HCT116 (cell line): ENCODE results near the gene HSCB. TPM values are rescaled to one million over a fixed set of nuclear protein-coding genes. Genes with fewer than 3 reads are reported as not detected.

Source experiments
- ATAC-seq: fragments of 200-7000 bp; cut with Tn5 transposase; 2 replicates; pipeline ENCODE4 v1.9.1; 2020; ENCODE audit warnings: mild to moderate bottlenecking, moderate library complexity
- BruUV-seq: library from RNA; stranded (reverse); fragments of 400-500 nt; replicated peaks from 2 replicates; lab custom pipeline; 2021; lab: Mats Ljungman, UMichigan
- CTCF ChIA-PET: fragments of 300-600 bp; sonication (Branson Sonifier 250); formaldehyde crosslinking; loops from one replicate; lab custom pipeline; 2021; ENCODE audit warnings: antibody characterized with exemption; lab: Charles Lee
- POLR2A ChIA-PET: fragments of 300-600, 350-600 bp; sonication (Branson Sonifier 250); formaldehyde crosslinking; loops from one replicate; lab custom pipeline; 2021; ENCODE audit warnings: antibody characterized with exemption; lab: Charles Lee
- RAD21 ChIA-PET, 2 experiments: fragments of 300-600 bp; sonication (Branson Sonifier 250); formaldehyde crosslinking; loops; one replicate each; lab custom pipeline; 2023; ENCODE audit warnings: low total read pairs in 2 of 2; ENCODE audit not compliant: uncharacterized antibody in 2 of 2, unreplicated experiment in 2 of 2, low non-redundant PET in 1 of 2; lab: Charles Lee
- DNase-seq: peaks from one replicate; pipeline ENCODE4 v3.0.0-alpha.2; 2010; ENCODE audit warnings: low read depth, low spot score
- H2AFZ ChIP-seq: fragments of 200-600 bp; shearing (Covaris generic), sonication (generic); 2 replicates; pipeline ENCODE4 v1.6.1; 2017; ENCODE audit warnings: low read depth, mixed run types, mixed read lengths, antibody characterized with exemption, low read length; ENCODE audit not compliant: poor library complexity, severe bottlenecking
- H3K27ac ChIP-seq: 2 replicates; pipeline ENCODE4 v1.5.1; 2012; ENCODE audit warnings: low read depth, low read length
- H3K27me3 ChIP-seq: fragments of 200-600 bp; sonication (generic); 2 replicates; pipeline ENCODE4 v1.6.1; 2016; ENCODE audit warnings: mixed run types, low read length, mixed read lengths; ENCODE audit not compliant: insufficient read depth
- H3K36me3 ChIP-seq, 2 experiments: fragments of 200-500 bp in 1 of 2; fragments of 200-600 bp in 1 of 2; sonication (Bioruptor generic) in 1 of 2; sonication (generic) in 1 of 2; 2 replicates each; pipeline versions ENCODE4 v1.5.1 to v1.6.1; 2014 to 2016; ENCODE audit warnings: low read length in 2 of 2, inconsistent platforms in 1 of 2, mixed read lengths in 1 of 2, mixed run types in 1 of 2; ENCODE audit not compliant: insufficient read depth in 2 of 2, control insufficient read depth in 1 of 2
- H3K4me1 ChIP-seq, 2 experiments: fragments of 200-600 bp in 1 of 2; sonication (generic) in 1 of 2; 2 replicates each; pipeline versions ENCODE4 v1.5.1 to v1.6.1; 2012 to 2017; ENCODE audit warnings: low read length in 2 of 2, inconsistent platforms in 1 of 2, mild to moderate bottlenecking in 1 of 2, mixed read lengths in 1 of 2, mixed run types in 1 of 2, moderate library complexity in 1 of 2; ENCODE audit not compliant: insufficient read depth in 2 of 2, control insufficient read depth in 1 of 2
- H3K4me2 ChIP-seq: fragments of 200-600 bp; sonication (generic); 2 replicates; pipeline ENCODE4 v1.6.1; 2017; ENCODE audit warnings: mixed run types, low read length, mixed read lengths
- H3K4me3 ChIP-seq, 2 experiments: fragments of 200-600 bp in 1 of 2; sonication (generic) in 1 of 2; replicated peaks in 1 of 2; 2 replicates each; pipeline ENCODE4 v1.5.1; 2011 to 2016; ENCODE audit warnings: low read length in 2 of 2, control low read depth in 1 of 2, low read depth in 1 of 2, mild to moderate bottlenecking in 1 of 2, mixed read lengths in 1 of 2, mixed run types in 1 of 2
- H3K79me2 ChIP-seq: fragments of 200-600 bp; sonication (generic); 2 replicates; pipeline ENCODE4 v1.6.1; 2017; ENCODE audit warnings: mild to moderate bottlenecking, mixed run types, low read length, moderate library complexity, mixed read lengths; ENCODE audit not compliant: insufficient read depth
- H3K9ac ChIP-seq: fragments of 200-600 bp; sonication (generic); 2 replicates; pipeline ENCODE4 v1.6.1; 2016; ENCODE audit warnings: low read length, mixed read lengths
- H3K9me2 ChIP-seq: fragments of 200-600 bp; sonication (generic), shearing (Covaris generic); 2 replicates; pipeline ENCODE4 v1.6.1; 2017; ENCODE audit warnings: mixed run types, mild to moderate bottlenecking, moderate library complexity; ENCODE audit not compliant: insufficient read depth
- H3K9me3 ChIP-seq, 2 experiments: fragments of 200-500 bp in 1 of 2; fragments of 200-600 bp in 1 of 2; sonication (Bioruptor generic) in 1 of 2; sonication (generic) in 1 of 2; 2 replicates each; pipeline ENCODE4 v1.6.1; 2014 to 2017; ENCODE audit warnings: low read length in 2 of 2, mixed read lengths in 2 of 2, inconsistent platforms in 1 of 2, low read depth in 1 of 2, mild to moderate bottlenecking in 1 of 2, mixed run types in 1 of 2, moderate library complexity in 1 of 2; ENCODE audit not compliant: control insufficient read depth in 1 of 2, insufficient read depth in 1 of 2
- H4K20me1 ChIP-seq: fragments of 200-600 bp; sonication (generic), shearing (Covaris generic); 2 replicates; pipeline ENCODE4 v1.6.1; 2017; ENCODE audit warnings: mixed run types, mild to moderate bottlenecking, moderate library complexity; ENCODE audit not compliant: insufficient read depth
- CBX3 ChIP-seq: IDR thresholded peaks from 2 replicates; pipeline ENCODE4 v1.6.1; 2012; ENCODE audit warnings: low read depth
- CEBPB ChIP-seq: IDR thresholded peaks from 2 replicates; pipeline ENCODE4 v1.6.1; 2012; ENCODE audit warnings: low read depth
- EGR1 ChIP-seq: IDR thresholded peaks from 2 replicates; pipeline ENCODE4 v1.6.1; 2012; ENCODE audit warnings: low read depth
- ELF1 ChIP-seq: IDR thresholded peaks from 2 replicates; pipeline ENCODE4 v1.6.1; 2012; ENCODE audit warnings: low read depth, borderline replicate concordance
- EZH2phosphoT487 ChIP-seq: fragments of 200-600 bp; IDR thresholded peaks from 2 replicates; pipeline ENCODE4 v1.6.1; 2018; ENCODE audit warnings: antibody characterized with exemption, borderline replicate concordance
- JUND ChIP-seq: IDR thresholded peaks from 2 replicates; pipeline ENCODE4 v1.6.1; 2012
- POLR2A ChIP-seq: IDR thresholded peaks from 2 replicates; pipeline ENCODE4 v1.7.0; 2011; ENCODE audit warnings: borderline replicate concordance; ENCODE audit not compliant: insufficient read depth, insufficient read length; ENCODE audit errors: extremely low read depth
- RAD21 ChIP-seq: IDR thresholded peaks from 2 replicates; pipeline ENCODE4 v1.6.1; 2012; ENCODE audit warnings: low read depth, mild to moderate bottlenecking
- SIN3A ChIP-seq: IDR thresholded peaks from 2 replicates; pipeline ENCODE4 v1.6.1; 2012; ENCODE audit warnings: low read depth
- SRF ChIP-seq: IDR thresholded peaks from 2 replicates; pipeline ENCODE4 v1.6.1; 2012; ENCODE audit warnings: low read depth
- YY1 ChIP-seq: IDR thresholded peaks from 2 replicates; pipeline ENCODE4 v1.6.1; 2011; ENCODE audit warnings: low read length, low read depth, moderate library complexity, mild to moderate bottlenecking; ENCODE audit not compliant: insufficient replicate concordance; ENCODE audit errors: extremely low read depth
- ZFX ChIP-seq: fragments of 450-650 bp; IDR thresholded peaks from 2 replicates; pipeline ENCODE4 v1.6.1; 2017
- ZNF274 ChIP-seq: fragments of 200-500 bp; sonication (Bioruptor generic); IDR thresholded peaks from 2 replicates; pipeline ENCODE4 v1.6.1; 2014; ENCODE audit warnings: mild to moderate bottlenecking, low read depth, low read length, inconsistent platforms
- intact Hi-C: fragments of 100-400 bp; cut with micrococcal nuclease; formaldehyde crosslinking; loops from 2 replicates; pipeline ENCODE4 v1.10.0; 2022
- total RNA-seq: library from RNA; stranded (reverse); gene quantifications from one replicate; pipeline ENCODE4 v1.2.1, GENCODE V29; 2021; ENCODE audit not compliant: unreplicated experiment
- TF ChIP-seq, protein P1 (sequence below): IDR thresholded peaks from 2 replicates; pipeline ENCODE4 v1.6.1; 2012
- TF ChIP-seq, protein P2 (sequence below): IDR thresholded peaks from 2 replicates; pipeline ENCODE4 v1.6.1; 2012; ENCODE audit warnings: low read depth
- TF ChIP-seq, protein P3 (sequence below): IDR thresholded peaks from 2 replicates; pipeline ENCODE4 v1.6.1; 2012

HSCB gene
- total RNA-seq, 1 experiment from 2014 or later = 14.5 TPM

DNA sequence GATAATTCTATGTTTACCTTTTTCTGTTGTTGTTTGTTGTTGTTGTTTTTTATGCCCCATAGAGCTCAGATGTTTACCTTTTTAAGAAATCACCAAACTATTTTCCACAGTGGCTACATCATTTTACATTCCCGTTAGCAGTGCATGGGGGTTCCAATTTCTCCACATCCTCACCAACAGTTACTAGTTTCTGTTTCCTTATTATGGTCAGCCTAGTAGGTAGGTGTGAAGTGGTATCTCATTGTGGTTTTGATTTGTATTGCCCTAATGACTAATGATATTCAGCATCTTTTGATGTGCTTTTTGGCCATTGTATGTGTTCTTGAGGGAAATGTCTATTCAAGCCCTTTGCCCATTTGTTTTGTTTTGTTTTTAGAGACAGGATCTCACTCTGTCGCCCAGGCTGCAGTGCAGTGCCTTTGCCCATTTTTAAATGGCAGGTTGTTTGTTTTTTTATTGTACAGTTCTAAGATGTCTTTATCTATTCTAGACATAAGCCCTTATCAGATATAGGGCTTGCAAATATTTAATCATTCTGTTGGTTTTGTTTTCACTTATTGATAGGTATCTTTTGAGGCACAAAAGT is 27.7 kb upstream of the HSCB start:
- BruUV-seq = no TSS peak
- POLR2A ChIA-PET = no interaction called here
- H3K4me1 ChIP-seq = peaks cover 0 to 7% of the 10 kb centered on the region in 2 experiments; a peak in 2 of 4 replicates

DNA sequence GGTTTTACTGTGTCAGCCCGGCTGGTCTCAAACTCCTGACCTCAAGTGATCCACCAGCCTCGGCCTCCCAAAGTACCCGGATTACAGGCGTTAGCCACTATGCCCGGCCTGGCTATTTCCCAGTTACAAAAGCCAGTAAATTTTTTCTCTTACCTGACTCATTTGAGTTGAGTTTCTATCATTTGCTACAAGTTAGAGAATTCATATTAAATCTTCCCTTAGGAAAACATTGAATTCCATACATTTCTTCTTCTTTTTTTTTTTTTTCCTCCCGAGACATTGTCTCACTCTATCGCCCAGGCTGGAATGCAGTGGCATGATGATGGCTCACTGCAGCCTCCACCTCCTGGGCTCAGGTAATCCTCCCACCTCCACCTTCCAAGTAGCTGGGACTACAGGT is 26.2 kb upstream of the HSCB start:
- H3K36me3 ChIP-seq = peaks cover 15 to 16% of the 10 kb centered on the region in 2 experiments
- no peak overlapping the region for H3K9ac ChIP-seq
- intact Hi-C loops = no loop called here
- H2AFZ ChIP-seq = no peak overlapping the region
- no peaks in the 10 kb centered on the region; the same call in 1 of the 2 replicates for H4K20me1 ChIP-seq
- no peak overlapping the region for H3K4me2 ChIP-seq
- POLR2A ChIA-PET = no interaction called here
- no TSS peak for BruUV-seq
- TF ChIP-seq RAD21 (no peak), YY1 (no peak), POLR2A (no peak), ELF1 (no peak), JUND (no peak), EZH2phosphoT487 (no peak), CEBPB (no peak), SRF (no peak), ZFX (no peak), SIN3A (no peak), EGR1 (no peak), ZNF274 (no peak), CBX3 (no peak)
- TF ChIP-seq, protein P1, sequence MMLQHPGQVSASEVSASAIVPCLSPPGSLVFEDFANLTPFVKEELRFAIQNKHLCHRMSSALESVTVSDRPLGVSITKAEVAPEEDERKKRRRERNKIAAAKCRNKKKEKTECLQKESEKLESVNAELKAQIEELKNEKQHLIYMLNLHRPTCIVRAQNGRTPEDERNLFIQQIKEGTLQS = no peak
- TF ChIP-seq, protein P2, sequence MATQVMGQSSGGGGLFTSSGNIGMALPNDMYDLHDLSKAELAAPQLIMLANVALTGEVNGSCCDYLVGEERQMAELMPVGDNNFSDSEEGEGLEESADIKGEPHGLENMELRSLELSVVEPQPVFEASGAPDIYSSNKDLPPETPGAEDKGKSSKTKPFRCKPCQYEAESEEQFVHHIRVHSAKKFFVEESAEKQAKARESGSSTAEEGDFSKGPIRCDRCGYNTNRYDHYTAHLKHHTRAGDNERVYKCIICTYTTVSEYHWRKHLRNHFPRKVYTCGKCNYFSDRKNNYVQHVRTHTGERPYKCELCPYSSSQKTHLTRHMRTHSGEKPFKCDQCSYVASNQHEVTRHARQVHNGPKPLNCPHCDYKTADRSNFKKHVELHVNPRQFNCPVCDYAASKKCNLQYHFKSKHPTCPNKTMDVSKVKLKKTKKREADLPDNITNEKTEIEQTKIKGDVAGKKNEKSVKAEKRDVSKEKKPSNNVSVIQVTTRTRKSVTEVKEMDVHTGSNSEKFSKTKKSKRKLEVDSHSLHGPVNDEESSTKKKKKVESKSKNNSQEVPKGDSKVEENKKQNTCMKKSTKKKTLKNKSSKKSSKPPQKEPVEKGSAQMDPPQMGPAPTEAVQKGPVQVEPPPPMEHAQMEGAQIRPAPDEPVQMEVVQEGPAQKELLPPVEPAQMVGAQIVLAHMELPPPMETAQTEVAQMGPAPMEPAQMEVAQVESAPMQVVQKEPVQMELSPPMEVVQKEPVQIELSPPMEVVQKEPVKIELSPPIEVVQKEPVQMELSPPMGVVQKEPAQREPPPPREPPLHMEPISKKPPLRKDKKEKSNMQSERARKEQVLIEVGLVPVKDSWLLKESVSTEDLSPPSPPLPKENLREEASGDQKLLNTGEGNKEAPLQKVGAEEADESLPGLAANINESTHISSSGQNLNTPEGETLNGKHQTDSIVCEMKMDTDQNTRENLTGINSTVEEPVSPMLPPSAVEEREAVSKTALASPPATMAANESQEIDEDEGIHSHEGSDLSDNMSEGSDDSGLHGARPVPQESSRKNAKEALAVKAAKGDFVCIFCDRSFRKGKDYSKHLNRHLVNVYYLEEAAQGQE = no peak
- TF ChIP-seq, all 23 proteins: peak for 0
- Histone ChIP-seq H3K4me3 (no peak overlapping the region), H3K27me3 (no peaks in the 10 kb centered on the region), H3K9me3 (no peaks in the 10 kb centered on the region), H3K4me1 (peaks cover 0 to 4% of the 10 kb centered on the region in 2 experiments; a peak in 2 of 4 replicates), H3K9me2 (no peaks in the 10 kb centered on the region), H3K27ac (no peak overlapping the region), H3K79me2 (no peaks in the 10 kb centered on the region)
- no peak for ATAC-seq
- ChIA-PET CTCF (no interaction called here), RAD21 (no interaction called here)
- DNase-seq = no peak

More for the DNA sequence above, 27.7 kb upstream of the HSCB start:
- intact Hi-C loops = no loop called here
- TF ChIP-seq, protein P1 = no peak
- TF ChIP-seq, protein P3, sequence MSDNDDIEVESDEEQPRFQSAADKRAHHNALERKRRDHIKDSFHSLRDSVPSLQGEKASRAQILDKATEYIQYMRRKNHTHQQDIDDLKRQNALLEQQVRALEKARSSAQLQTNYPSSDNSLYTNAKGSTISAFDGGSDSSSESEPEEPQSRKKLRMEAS = no peak
- TF ChIP-seq YY1 = no peak
- TF ChIP-seq SRF = no peak
- Histone ChIP-seq H3K36me3 (peaks cover 16 to 17% of the 10 kb centered on the region in 2 experiments), H3K9me2 (no peaks in the 10 kb centered on the region), H4K20me1 (no peaks in the 10 kb centered on the region; the same call in 1 of the 2 replicates), H3K79me2 (no peaks in the 10 kb centered on the region), H3K9me3 (no peaks in the 10 kb centered on the region), H3K4me2 (no peak overlapping the region), H3K27me3 (no peaks in the 10 kb centered on the region), H3K9ac (no peak overlapping the region), H3K4me3 (no peak overlapping the region), H2AFZ (no peak overlapping the region), H3K27ac (no peak overlapping the region)
- ATAC-seq (no peak), DNase-seq (no peak)
- CTCF ChIA-PET = no interaction called here
- RAD21 ChIA-PET = interaction anchor here in 1 of 2 experiments (0.7 kb wide), 1 partner anchor 15 kb away, joined by 4 read pairs; no protein-coding TSS in a partner anchor
